Measurements from ENCODE around the gene TMTC2. TPM values are rescaled to one million over a fixed set of nuclear protein-coding genes. Genes with fewer than 3 reads are reported as not detected.

Gene TMTC2
- polyA plus RNA-seq, 1 donor from 2014 or later: 20.6 TPM

- Histone ChIP-seq H3K27ac (ENCODE audit: low read length) (no peak overlapping the region), H3K27me3 (ENCODE audit: insufficient read depth, low read depth, low read length) (no peaks in the 10 kb centered on the region), H3K79me2 (replicated peaks; ENCODE audit: insufficient read depth, low read length) (no peaks in the 10 kb centered on the region), H2AFZ (ENCODE audit: low read depth, low read length) (no peak overlapping the region), H3K9me3 (ENCODE audit: low read length) (no peaks in the 10 kb centered on the region), H3K4me3 (ENCODE audit: low read length) (no peak overlapping the region), H3K9ac (ENCODE audit: low read length) (no peak overlapping the region), H3K9me2 (ENCODE audit: insufficient read depth, low read length) (no peaks in the 10 kb centered on the region), H3K4me2 (ENCODE audit: low read length) (no peak overlapping the region), H4K20me1 (ENCODE audit: insufficient read depth) (no peaks in the 10 kb centered on the region), H3K36me3 (ENCODE audit: insufficient read depth, low read length) (no peaks in the 10 kb centered on the region), H3F3A (ENCODE audit: insufficient read depth, low read length, poor library complexity, severe bottlenecking) (no peaks in the 10 kb centered on the region)
- no peak for TF ChIP-seq SMC3 (conservative IDR thresholded peaks at IDR 0.05; ENCODE audit: poor library complexity)
- no peak for TF ChIP-seq POLR2AphosphoS5 (IDR thresholded peaks at IDR 0.05)
- TF ChIP-seq CTCF (IDR thresholded peaks at IDR 0.05; ENCODE audit: poor library complexity, severe bottlenecking): no peak
- no peak for TF ChIP-seq REST (IDR thresholded peaks at IDR 0.05; ENCODE audit: borderline replicate concordance)
- TF ChIP-seq MXI1 (conservative IDR thresholded peaks at IDR 0.05; ENCODE audit: poor library complexity, severe bottlenecking): no peak
- TF ChIP-seq TAF1 (IDR thresholded peaks at IDR 0.05; ENCODE audit: low read depth): no peak
- TF ChIP-seq RAD21 (conservative IDR thresholded peaks at IDR 0.05): no peak
- no peak for TF ChIP-seq EP300 (conservative IDR thresholded peaks at IDR 0.05; ENCODE audit: poor library complexity, severe bottlenecking)
- no peak for TF ChIP-seq EZH2 (IDR thresholded peaks at IDR 0.05; ENCODE audit: borderline replicate concordance, insufficient read depth, low read length, poor library complexity, severe bottlenecking)
These were observed 19.9 kb upstream of the TMTC2 start for GRCh38 chr12:82666830-82667229.

DNA sequence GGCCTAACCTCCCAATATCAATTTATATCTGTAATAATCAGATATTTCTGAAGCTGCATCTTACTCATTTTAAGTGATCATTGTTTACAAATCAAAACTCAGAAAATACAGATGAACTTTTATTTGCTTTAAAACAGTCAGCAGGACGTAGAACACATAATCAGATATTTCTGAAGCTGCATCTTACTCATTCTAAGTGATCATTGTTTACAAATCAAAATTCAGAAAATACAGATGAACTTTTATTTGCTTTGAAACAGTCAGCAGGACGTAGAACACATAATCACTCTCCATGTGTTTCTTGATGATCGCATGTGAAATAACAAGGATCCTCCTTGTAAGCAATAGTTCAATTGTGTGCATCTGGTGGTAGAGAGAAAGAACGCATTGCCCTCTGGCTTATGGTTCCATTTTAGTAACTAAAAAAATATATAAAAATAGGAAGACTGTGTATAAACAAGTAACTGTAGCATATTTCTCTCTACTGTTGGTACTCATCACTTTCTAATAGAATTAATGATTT is 15.0 kb upstream of the TMTC2 start:
- Histone ChIP-seq H3K79me2 (replicated peaks; ENCODE audit: insufficient read depth, low read length) (no peaks in the 10 kb centered on the region), H3K27ac (ENCODE audit: low read length) (no peak overlapping the region), H3K9ac (ENCODE audit: low read length) (no peak overlapping the region), H4K20me1 (ENCODE audit: insufficient read depth) (no peaks in the 10 kb centered on the region), H3F3A (ENCODE audit: insufficient read depth, low read length, poor library complexity, severe bottlenecking) (no peaks in the 10 kb centered on the region), H3K9me2 (ENCODE audit: insufficient read depth, low read length) (no peaks in the 10 kb centered on the region), H2AFZ (ENCODE audit: low read depth, low read length) (no peak overlapping the region), H3K4me3 (ENCODE audit: low read length) (no peak overlapping the region), H3K27me3 (ENCODE audit: insufficient read depth, low read depth, low read length) (no peaks in the 10 kb centered on the region), H3K9me3 (ENCODE audit: low read length) (no peaks in the 10 kb centered on the region), H3K4me2 (ENCODE audit: low read length) (no peak overlapping the region), H3K36me3 (ENCODE audit: insufficient read depth, low read length) (no peaks in the 10 kb centered on the region)
- no peak for TF ChIP-seq TAF1 (IDR thresholded peaks at IDR 0.05; ENCODE audit: low read depth)
- no peak for TF ChIP-seq RAD21 (conservative IDR thresholded peaks at IDR 0.05)
- no peak for TF ChIP-seq EP300 (conservative IDR thresholded peaks at IDR 0.05; ENCODE audit: poor library complexity, severe bottlenecking)
- no peak for TF ChIP-seq SMC3 (conservative IDR thresholded peaks at IDR 0.05; ENCODE audit: poor library complexity)
- no peak for TF ChIP-seq MXI1 (conservative IDR thresholded peaks at IDR 0.05; ENCODE audit: poor library complexity, severe bottlenecking)
- TF ChIP-seq POLR2AphosphoS5 (IDR thresholded peaks at IDR 0.05): no peak
- TF ChIP-seq CTCF (IDR thresholded peaks at IDR 0.05; ENCODE audit: poor library complexity, severe bottlenecking): no peak
- no peak for TF ChIP-seq EZH2 (IDR thresholded peaks at IDR 0.05; ENCODE audit: borderline replicate concordance, insufficient read depth, low read length, poor library complexity, severe bottlenecking)
- TF ChIP-seq REST (IDR thresholded peaks at IDR 0.05; ENCODE audit: borderline replicate concordance): no peak
